ENCODE data around the gene MAFG. TPM values are rescaled to one million over a fixed set of nuclear protein-coding genes. Genes with fewer than 3 reads are reported as not detected.

Gene MAFG
- total and polyA plus RNA-seq, 7 donors, result 21.6 to 74.2 (median 46.0) TPM

GRCh38 chr17:81895400-81895799, 32.1 kb downstream of the MAFG start:
- WGBS, 3 donors, result 86 to 93% (median 87%) methylated on average over 10 to 11 of the region's 11 CpGs
- no peak for ATAC-seq
- H3K4me3 ChIP-seq, result no peak overlapping the region
- no peak overlapping the region for H3K27ac ChIP-seq
- intact Hi-C loops (cut with DNase I), result no loop called here
- TF ChIP-seq CTCF (IDR thresholded peaks at IDR 0.05), result no peak
- peaks cover 0 to 72% of the 10 kb centered on the region in 2 donors for H3K36me3 ChIP-seq (ENCODE audit: insufficient read depth in 1 of 2, low read depth in 1 of 2)
- no peaks in the 10 kb centered on the region for H3K27me3 ChIP-seq (ENCODE audit: insufficient read depth in 3 of 3, low read length in 2 of 3)
- no peak for DNase-seq
- peaks cover 10% of the 10 kb centered on the region for H3K4me1 ChIP-seq
- H3K9me3 ChIP-seq, result no peaks in the 10 kb centered on the region

GRCh38 chr17:81891303-81891552, 36.3 kb downstream of the MAFG start:
- Histone ChIP-seq H3K4me1 (peaks cover 35% of the 10 kb centered on the region), H3K27ac (peak overlapping the region; percentile 89), H3K36me3 (ENCODE audit: insufficient read depth in 1 of 2, low read depth in 1 of 2) (peaks cover 0 to 70% of the 10 kb centered on the region in 2 donors), H3K4me3 (peak overlapping the region; percentile 94), H3K9me3 (no peaks in the 10 kb centered on the region), H3K27me3 (ENCODE audit: insufficient read depth in 3 of 3, low read length in 2 of 3) (no peaks in the 10 kb centered on the region)
- ATAC-seq, result no peak
- DNase-seq, result no peak
- intact Hi-C loops (cut with DNase I), result no loop called here
- 0 to 1% (median 1%) methylated on average over 26 to 40 of the region's 40 CpGs for WGBS, 3 donors
- no peak for TF ChIP-seq CTCF (IDR thresholded peaks at IDR 0.05)

GRCh38 chr17:81890447-81891302, 36.9 kb downstream of the MAFG start:
- WGBS, 3 donors, result 7 to 10% (median 8%) methylated on average over 45 to 69 of the region's 69 CpGs
- DNase-seq (no peak), ATAC-seq (no peak)
- intact Hi-C loops (cut with DNase I), result no loop called here
- Histone ChIP-seq H3K4me3 (peak overlapping the region; percentile 94), H3K4me1 (peaks cover 38% of the 10 kb centered on the region), H3K27ac (peak overlapping the region; percentile 89), H3K9me3 (no peaks in the 10 kb centered on the region), H3K36me3 (ENCODE audit: insufficient read depth in 1 of 2, low read depth in 1 of 2) (peaks cover 0 to 64% of the 10 kb centered on the region in 2 donors), H3K27me3 (ENCODE audit: insufficient read depth in 3 of 3, low read length in 2 of 3) (no peaks in the 10 kb centered on the region)
- TF ChIP-seq CTCF (IDR thresholded peaks at IDR 0.05), result no peak

GRCh38 chr17:81889602-81890001, 37.9 kb downstream of the MAFG start:
- Histone ChIP-seq H3K4me1 (peaks cover 49% of the 10 kb centered on the region), H3K27me3 (ENCODE audit: insufficient read depth in 3 of 3, low read length in 2 of 3) (no peaks in the 10 kb centered on the region), H3K36me3 (ENCODE audit: insufficient read depth in 1 of 2, low read depth in 1 of 2) (peaks cover 0 to 57% of the 10 kb centered on the region in 2 donors), H3K9me3 (no peaks in the 10 kb centered on the region), H3K27ac (peak overlapping the region; percentile 89), H3K4me3 (peak overlapping the region; percentile 94)
- TF ChIP-seq CTCF (IDR thresholded peaks at IDR 0.05), result no peak
- DNase-seq, result no peak
- 86 to 93% (median 91%) methylated on average over 9 of the region's 9 CpGs for WGBS, 3 donors
- intact Hi-C loops (cut with DNase I), result no loop called here
- no peak for ATAC-seq

Data from psoas muscle (tissue), 8 donors.